ENCODE results near the gene MTPN.

DNA sequence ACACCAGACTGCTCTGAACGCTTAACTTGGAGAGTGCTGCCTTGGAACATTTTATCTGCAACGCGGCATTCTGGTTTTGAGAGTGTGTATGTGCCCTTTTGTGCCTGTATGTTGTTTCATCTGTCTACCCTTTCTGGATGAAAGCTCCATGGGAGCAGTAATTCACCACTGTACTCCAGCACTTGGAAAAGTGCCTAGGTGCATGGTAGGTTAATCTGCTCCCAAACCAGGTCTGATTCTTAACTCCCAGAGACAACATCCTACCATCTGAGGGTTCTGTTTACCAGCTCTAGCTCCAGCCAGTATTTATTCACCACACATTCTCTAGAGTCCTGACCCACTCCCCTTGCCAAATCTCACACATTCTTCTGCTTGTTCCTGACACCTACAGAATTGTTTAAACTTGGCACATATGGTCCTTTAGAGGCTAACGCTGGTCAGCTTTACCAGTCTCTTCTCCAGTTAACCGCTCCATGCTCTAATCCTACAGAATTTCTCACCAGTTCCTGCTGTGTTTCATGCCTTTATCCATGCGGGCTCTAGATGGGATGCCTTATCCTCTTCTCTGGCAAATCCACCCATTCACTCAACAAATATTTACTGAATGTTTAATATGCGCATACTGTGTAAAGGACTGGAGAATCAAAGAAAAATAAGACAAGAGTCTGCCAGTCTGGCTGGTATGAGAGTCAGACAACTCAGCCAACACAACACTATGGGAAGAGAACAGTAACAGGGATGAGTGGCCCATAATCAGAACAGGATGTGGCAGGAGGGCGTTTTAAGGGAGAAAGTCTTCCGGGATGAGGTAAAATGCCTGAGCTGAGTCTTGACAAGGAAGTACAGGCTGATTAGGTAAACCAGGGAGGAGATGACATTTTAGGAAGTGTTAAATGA lies 46.3 kb downstream of the MTPN start:
- no peak for TF ChIP-seq CTCF (IDR thresholded peaks at IDR 0.05)
- no peak for TF ChIP-seq POLR2A (IDR thresholded peaks at IDR 0.05)
